H9 (cell line): ENCODE data around the gene SRP68. TPM values are rescaled to one million over a fixed set of nuclear protein-coding genes. Genes with fewer than 3 reads are reported as not detected.
A peak's percentile ranks its signal among the peaks of the same experiment; 100 is the strongest.

Source experiments
- DNase-seq: peaks from one replicate; pipeline ENCODE4 v3.0.0-alpha.2; 2017
- H2AFZ ChIP-seq: one replicate; pipeline ENCODE4 v1.6.1; 2013; ENCODE audit warnings: mild to moderate bottlenecking, low read length, control low read depth, moderate library complexity
- H2AK5ac ChIP-seq: 2 replicates; pipeline ENCODE4 v1.6.1; 2013; ENCODE audit warnings: low read length, control low read depth, mixed read lengths; ENCODE audit not compliant: insufficient read length
- H2BK120ac ChIP-seq: one replicate; pipeline ENCODE4 v1.6.1; 2013; ENCODE audit warnings: low read depth, mild to moderate bottlenecking, low read length, control low read depth, inconsistent platforms; ENCODE audit not compliant: poor library complexity, severe bottlenecking
- H2BK12ac ChIP-seq: 2 replicates; pipeline ENCODE4 v1.6.1; 2013; ENCODE audit warnings: low read length, control low read depth, mixed read lengths, low read depth; ENCODE audit not compliant: insufficient read length
- H2BK15ac ChIP-seq: 2 replicates; pipeline ENCODE4 v1.6.1; 2013; ENCODE audit warnings: low read depth, low read length, control low read depth
- H2BK20ac ChIP-seq: one replicate; pipeline ENCODE4 v1.6.1; 2013; ENCODE audit warnings: low read depth, mild to moderate bottlenecking, low read length, control low read depth, inconsistent platforms; ENCODE audit not compliant: poor library complexity, severe bottlenecking
- H2BK5ac ChIP-seq: 2 replicates; pipeline ENCODE4 v1.6.1; 2013; ENCODE audit warnings: low read length, control low read depth, mixed read lengths; ENCODE audit not compliant: insufficient read length
- H3K14ac ChIP-seq: 2 replicates; pipeline ENCODE4 v1.6.1; 2013; ENCODE audit warnings: low read length, control low read depth; ENCODE audit not compliant: insufficient read depth
- H3K18ac ChIP-seq: 2 replicates; pipeline ENCODE4 v1.6.1; 2013; ENCODE audit warnings: low read depth, mild to moderate bottlenecking, mixed read lengths, low read length, control low read depth; ENCODE audit not compliant: insufficient read length
- H3K23ac ChIP-seq: 2 replicates; pipeline ENCODE4 v1.6.1; 2013; ENCODE audit warnings: low read length, control low read depth, mixed read lengths, low read depth; ENCODE audit not compliant: insufficient read length
- H3K23me2 ChIP-seq: 2 replicates; pipeline ENCODE4 v1.6.1; 2013; ENCODE audit warnings: low read depth, mild to moderate bottlenecking, mixed read lengths, low read length, control low read depth; ENCODE audit not compliant: insufficient read length, poor library complexity, severe bottlenecking
- H3K27ac ChIP-seq: 2 replicates; pipeline ENCODE4 v1.5.1; 2013; ENCODE audit warnings: low read length, control low read depth, mixed read lengths, low read depth; ENCODE audit not compliant: insufficient read length
- H3K27me3 ChIP-seq: 2 replicates; pipeline ENCODE4 v1.6.1; 2013; ENCODE audit warnings: low read length, control low read depth, inconsistent platforms; ENCODE audit not compliant: insufficient read depth
- H3K4ac ChIP-seq: 2 replicates; pipeline ENCODE4 v1.6.1; 2013; ENCODE audit warnings: low read depth, mild to moderate bottlenecking, control low read depth, inconsistent platforms, low read length, moderate library complexity
- H3K4me1 ChIP-seq: 2 replicates; pipeline ENCODE4 v1.6.1; 2013; ENCODE audit warnings: low read length, control low read depth, inconsistent platforms; ENCODE audit not compliant: insufficient read depth
- H3K4me2 ChIP-seq: 2 replicates; pipeline ENCODE4 v1.6.1; 2013; ENCODE audit warnings: low read length, control low read depth, mixed read lengths; ENCODE audit not compliant: insufficient read length, insufficient read depth
- H3K56ac ChIP-seq: 2 replicates; pipeline ENCODE4 v1.6.1; 2013; ENCODE audit warnings: low read depth, mild to moderate bottlenecking, mixed read lengths, low read length, control low read depth; ENCODE audit not compliant: insufficient read length
- H3K79me1 ChIP-seq: 2 replicates; pipeline ENCODE4 v1.6.1; 2013; ENCODE audit warnings: low read depth, mild to moderate bottlenecking, moderate library complexity, low read length, control low read depth, inconsistent platforms; ENCODE audit not compliant: insufficient read depth, poor library complexity, severe bottlenecking
- H3K79me2 ChIP-seq: 2 replicates; pipeline ENCODE4 v1.6.1; 2013; ENCODE audit warnings: low read length, control low read depth, inconsistent platforms; ENCODE audit not compliant: insufficient read depth
- H3K9ac ChIP-seq: 2 replicates; pipeline ENCODE4 v1.6.1; 2013; ENCODE audit warnings: low read length, control low read depth, mixed read lengths; ENCODE audit not compliant: insufficient read length; ENCODE audit errors: extremely low read depth
- H3K9me3 ChIP-seq: one replicate; pipeline ENCODE4 v1.6.1; 2013; ENCODE audit warnings: low read depth, low read length, inconsistent platforms; ENCODE audit not compliant: control insufficient read depth
- H3T11ph ChIP-seq: one replicate; pipeline ENCODE4 v1.6.1; 2013; ENCODE audit warnings: mild to moderate bottlenecking, low read length, control low read depth, inconsistent platforms
- H4K20me1 ChIP-seq: one replicate; pipeline ENCODE4 v1.6.1; 2013; ENCODE audit not compliant: control insufficient read depth, insufficient read length, insufficient read depth
- H4K5ac ChIP-seq: 2 replicates; pipeline ENCODE4 v1.6.1; 2013; ENCODE audit warnings: low read depth, mild to moderate bottlenecking, mixed read lengths, low read length, control low read depth; ENCODE audit not compliant: insufficient read length
- H4K8ac ChIP-seq: replicated peaks from 2 replicates; pipeline ENCODE4 v1.6.1; 2013; ENCODE audit warnings: low read length, control low read depth, mixed read lengths, low read depth; ENCODE audit not compliant: insufficient read length
- H4K91ac ChIP-seq: 2 replicates; pipeline ENCODE4 v1.6.1; 2013; ENCODE audit warnings: low read depth, mild to moderate bottlenecking, moderate library complexity, mixed read lengths, low read length, control low read depth; ENCODE audit not compliant: insufficient read length
- H3K27ac Mint-ChIP-seq, 3 experiments: 2 replicates in 2 of 3; 3 replicates in 1 of 3; pipeline ENCODE4 v1.8.0; 2020 to 2021; ENCODE audit warnings: mixed read lengths in 3 of 3, mild to moderate bottlenecking in 1 of 3, moderate library complexity in 1 of 3
- H3K27me3 Mint-ChIP-seq: 2 replicates; pipeline ENCODE4 v1.8.0; 2021; ENCODE audit warnings: low read depth, mild to moderate bottlenecking, moderate library complexity, mixed read lengths
- H3K36me3 Mint-ChIP-seq, 3 experiments: 2 replicates in 2 of 3; 3 replicates in 1 of 3; pipeline ENCODE4 v1.8.0; 2020 to 2021; ENCODE audit warnings: low read depth in 3 of 3, mixed read lengths in 3 of 3; ENCODE audit not compliant: insufficient read depth in 1 of 3
- H3K4me1 Mint-ChIP-seq, 2 experiments: 2 replicates each; pipeline ENCODE4 v1.8.0; 2020; ENCODE audit warnings: mixed read lengths in 2 of 2
- H3K4me3 Mint-ChIP-seq, 2 experiments: 2 replicates in 1 of 2; 3 replicates in 1 of 2; pipeline ENCODE4 v1.8.0; 2020 to 2021; ENCODE audit warnings: mild to moderate bottlenecking in 2 of 2, mixed read lengths in 2 of 2, moderate library complexity in 1 of 2
- H3K9me3 Mint-ChIP-seq, 2 experiments: 2 replicates in 1 of 2; 3 replicates in 1 of 2; pipeline ENCODE4 v1.8.0; 2020; ENCODE audit warnings: mild to moderate bottlenecking in 2 of 2, mixed read lengths in 2 of 2, moderate library complexity in 1 of 2
- WGBS: extraction: QIAGEN DNeasy Blood & Tissue Kit; methylation state at CpG from one replicate; pipeline ENCODE4 v1.1.7; 2013; ENCODE audit warnings: missing lambda C conversion rate, low lambda C conversion rate, mixed read lengths; ENCODE audit not compliant: insufficient read length; ENCODE audit errors: extremely low coverage; 5-methylcytosine and 5-hydroxymethylcytosine counted together
- total RNA-seq: library from RNA; stranded (reverse); gene quantifications from 2 replicates; pipeline ENCODE4 v1.2.1, GENCODE V29; 2021
- TF ChIP-seq, protein P1 (sequence below): fragments of 200-600 bp; sonication (generic); conservative IDR thresholded peaks from 3 replicates; pipeline ENCODE4 v1.8.0; 2021; ENCODE audit warnings: antibody characterized with exemption, mild to moderate bottlenecking

Gene SRP68
- total RNA-seq, 1 experiment from 2014 or later: 86.1 TPM

GRCh38 chr17:76038050-76038449, 34.3 kb downstream of the SRP68 start:
- H3K79me2 ChIP-seq: no peaks in the 10 kb centered on the region
- H3K4ac ChIP-seq: no peak overlapping the region
- no peaks in the 10 kb centered on the region for H3K27me3 ChIP-seq
- H3K23ac ChIP-seq: no peak overlapping the region
- no peaks in the 10 kb centered on the region for H3K23me2 ChIP-seq
- H4K8ac ChIP-seq: no peak overlapping the region
- no peak overlapping the region for H2AFZ ChIP-seq
- H3K9ac ChIP-seq: no peak overlapping the region
- no peak overlapping the region for H3K18ac ChIP-seq
- no peak for DNase-seq
- TF ChIP-seq, protein P1, sequence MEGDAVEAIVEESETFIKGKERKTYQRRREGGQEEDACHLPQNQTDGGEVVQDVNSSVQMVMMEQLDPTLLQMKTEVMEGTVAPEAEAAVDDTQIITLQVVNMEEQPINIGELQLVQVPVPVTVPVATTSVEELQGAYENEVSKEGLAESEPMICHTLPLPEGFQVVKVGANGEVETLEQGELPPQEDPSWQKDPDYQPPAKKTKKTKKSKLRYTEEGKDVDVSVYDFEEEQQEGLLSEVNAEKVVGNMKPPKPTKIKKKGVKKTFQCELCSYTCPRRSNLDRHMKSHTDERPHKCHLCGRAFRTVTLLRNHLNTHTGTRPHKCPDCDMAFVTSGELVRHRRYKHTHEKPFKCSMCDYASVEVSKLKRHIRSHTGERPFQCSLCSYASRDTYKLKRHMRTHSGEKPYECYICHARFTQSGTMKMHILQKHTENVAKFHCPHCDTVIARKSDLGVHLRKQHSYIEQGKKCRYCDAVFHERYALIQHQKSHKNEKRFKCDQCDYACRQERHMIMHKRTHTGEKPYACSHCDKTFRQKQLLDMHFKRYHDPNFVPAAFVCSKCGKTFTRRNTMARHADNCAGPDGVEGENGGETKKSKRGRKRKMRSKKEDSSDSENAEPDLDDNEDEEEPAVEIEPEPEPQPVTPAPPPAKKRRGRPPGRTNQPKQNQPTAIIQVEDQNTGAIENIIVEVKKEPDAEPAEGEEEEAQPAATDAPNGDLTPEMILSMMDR: no peak
- no peaks in the 10 kb centered on the region for H3K79me1 ChIP-seq
- no peak overlapping the region for H4K5ac ChIP-seq
- no peak overlapping the region for H2AK5ac ChIP-seq
- no peaks in the 10 kb centered on the region; the same call in 1 of the 2 replicates for H3K4me1 ChIP-seq
- no peak overlapping the region for H2BK15ac ChIP-seq
- no peaks in the 10 kb centered on the region for H3K9me3 Mint-ChIP-seq
- H2BK120ac ChIP-seq: no peak overlapping the region
- H3K27ac ChIP-seq: no peak overlapping the region
- H2BK5ac ChIP-seq: no peak overlapping the region
- no peak overlapping the region for H3K56ac ChIP-seq
- H3K4me1 Mint-ChIP-seq: peaks cover 39 to 59% of the 10 kb centered on the region in 2 experiments
- H2BK12ac ChIP-seq: no peak overlapping the region
- no peak overlapping the region for H3K14ac ChIP-seq
- no peaks in the 10 kb centered on the region for H4K20me1 ChIP-seq
- H3K9me3 ChIP-seq: no peaks in the 10 kb centered on the region
- H3K27ac Mint-ChIP-seq: peak overlapping the region in 1 of 3 experiments; percentile 46; a peak in 3 of 7 replicates
- no peak overlapping the region; a peak in 1 of 5 replicates for H3K4me3 Mint-ChIP-seq
- H2BK20ac ChIP-seq: no peak overlapping the region
- peaks cover 24 to 50% (median 40%) of the 10 kb centered on the region in 3 experiments; a peak in 6 of 7 replicates for H3K36me3 Mint-ChIP-seq
- no CpG with 5 or more reads among the region's 3 CpGs for WGBS
- no peak overlapping the region for H3K4me2 ChIP-seq
- H4K91ac ChIP-seq: no peak overlapping the region
- no peaks in the 10 kb centered on the region for H3K27me3 Mint-ChIP-seq
- H3T11ph ChIP-seq: no peak overlapping the region
